K562 (cell line): ENCODE data around the gene COL16A1. TPM values are rescaled to one million over a fixed set of nuclear protein-coding genes. Genes with fewer than 3 reads are reported as not detected.

Experiments
- CREB1 ChIP-seq, 2 experiments: sonication (generic) in 1 of 2; formaldehyde crosslinking in 1 of 2; IDR thresholded peaks; 2 replicates each; pipeline versions ENCODE4 v1.6.1 to v1.8.0; 2012 to 2022; ENCODE audit warnings: inconsistent platforms in 1 of 2, mild to moderate bottlenecking in 1 of 2, missing genetic modification reagents in 1 of 2, moderate library complexity in 1 of 2
- CREM ChIP-seq: IDR thresholded peaks from 2 replicates; pipeline ENCODE4 v1.6.1; 2014; ENCODE audit warnings: antibody characterized with exemption, low read depth
- GTF2E2 ChIP-seq: fragments of 200-800 bp; sonication (Bioruptor generic); IDR thresholded peaks from 2 replicates; pipeline ENCODE4 v1.6.1; 2016; ENCODE audit warnings: missing genetic modification characterization, missing compliant biosample characterization
- HDAC2 ChIP-seq: fragments of 450-650 bp; IDR thresholded peaks from 2 replicates; pipeline ENCODE4 v1.6.1; 2016; ENCODE audit warnings: mild to moderate bottlenecking
- KAT8 ChIP-seq: fragments of 450-650 bp; IDR thresholded peaks from 2 replicates; pipeline ENCODE4 v1.6.1; 2016; ENCODE audit warnings: low read depth, mild to moderate bottlenecking
- KLF13 ChIP-seq: fragments of 450-650 bp; IDR thresholded peaks from 2 replicates; pipeline ENCODE4 v1.6.1; 2016; ENCODE audit warnings: missing genetic modification characterization, low read depth, mild to moderate bottlenecking, missing compliant biosample characterization, moderate library complexity, borderline replicate concordance
- KLF16 ChIP-seq: IDR thresholded peaks from 2 replicates; pipeline ENCODE4 v1.6.1; 2016; ENCODE audit warnings: antibody characterized with exemption
- NEUROD1 ChIP-seq: fragments of 150-350 bp; IDR thresholded peaks from 2 replicates; pipeline ENCODE4 v1.6.1; 2014; ENCODE audit warnings: borderline replicate concordance, low read length, low read depth; ENCODE audit not compliant: partially characterized antibody
- PCBP1 ChIP-seq: fragments of 200-400 bp; formaldehyde crosslinking; IDR thresholded peaks from 2 replicates; pipeline ENCODE4 v1.6.1; 2018; ENCODE audit warnings: mild to moderate bottlenecking, low read depth, low read length; ENCODE audit not compliant: poor library complexity, severe bottlenecking
- RERE ChIP-seq: sonication (generic); formaldehyde crosslinking; IDR thresholded peaks from 2 replicates; pipeline ENCODE4 v1.8.0; 2023; ENCODE audit warnings: missing genetic modification reagents, mild to moderate bottlenecking, borderline replicate concordance
- RFX1 ChIP-seq: fragments of 450-650 bp; IDR thresholded peaks from 2 replicates; pipeline ENCODE4 v1.6.1; 2016; ENCODE audit warnings: mild to moderate bottlenecking, moderate library complexity
- XRCC5 ChIP-seq: fragments of 200-400 bp; formaldehyde crosslinking; IDR thresholded peaks from 2 replicates; pipeline ENCODE4 v1.6.1; 2017; ENCODE audit warnings: low read depth, mild to moderate bottlenecking, low read length
- ZBTB17 ChIP-seq: fragments of 450-650 bp; formaldehyde crosslinking; IDR thresholded peaks from 2 replicates; pipeline ENCODE4 v1.4.0; 2020; ENCODE audit warnings: mild to moderate bottlenecking
- ZNF586 ChIP-seq: fragments of 450-650 bp; formaldehyde crosslinking; conservative IDR thresholded peaks from 2 replicates; pipeline ENCODE4 v1.4.0; 2020; ENCODE audit warnings: mild to moderate bottlenecking, moderate library complexity
- polyA plus RNA-seq, 8 experiments: library from polyadenylated mRNA; depleted of rRNA in 4 of 8; stranded (reverse) in 5 of 8; unstranded in 3 of 8; fragments of >200 nt; fragmentation: Nextera tagmentation in 2 of 8; fragmentation: Illumina TruSeq in 1 of 8; extraction: Ambion mirVana in 2 of 8; extraction: Trizol in 1 of 8; gene quantifications; 2 replicates each; pipeline versions ENCODE4 v1.2.1 to v1.2.3, GENCODE V29; 2011 to 2014; ENCODE audit warnings: inconsistent platforms in 1 of 8, missing spikeins in 1 of 8
- total RNA-seq, 7 experiments: library from RNA; depleted of rRNA in 6 of 7; stranded (reverse); fragments of >200 nt in 6 of 7; fragmentation: Illumina TruSeq in 2 of 7; extraction: Trizol in 2 of 7; gene quantifications; 2 replicates each; pipeline versions ENCODE4 v1.2.1 to v1.2.3, GENCODE V29; 2011 to 2021; ENCODE audit warnings: low replicate concordance in 1 of 7

Gene COL16A1
- total and polyA plus RNA-seq, 9 of the 15 experiments (the other 6 are each of a cell fraction or from before 2014, with no cell fraction given), result 0.11 to 0.60 (median 0.11) TPM; not detected in 6

GRCh38 chr1:31715087-31715872, 11.5 kb upstream of the COL16A1 start (continued):
- TF ChIP-seq RERE (CRISPR knock-in tag) (peak; percentile 70; the same call in 1 of the 2 replicates), CREM (0 out of 2 replicates have a peak, but pooled peaks have one; percentile 14), KLF16 (0 out of 2 replicates have a peak, but pooled peaks have one; percentile 24), HDAC2 (0 out of 2 replicates have a peak, but pooled peaks have one; percentile 60), XRCC5 (peak; percentile 71; the same call in 1 of the 2 replicates), CREB1 (IDR thresholded peaks at IDR 0.05) (no peak), CREB1 (CRISPR knock-in tag; IDR thresholded peaks at IDR 0.05) (0 out of 2 replicates have a peak, but pooled peaks have one; percentile 12), GTF2E2 (tag) (no peak), ZBTB17 (CRISPR knock-in tag) (no peak), KAT8 (no peak), ZNF586 (CRISPR knock-in tag) (no peak), RFX1 (peak; percentile 70; the same call in 1 of the 2 replicates), KLF13 (tag) (0 out of 2 replicates have a peak, but pooled peaks have one; percentile 14), NEUROD1 (peak; percentile 26), PCBP1 (peak; percentile 16)
